ENCODE measurements around the gene CHRNA9.
A peak's percentile ranks its signal among the peaks of the same experiment; 100 is the strongest.
"Not testable (repeated sequence)": the region's sequence is repeated elsewhere in the genome, so short reads cannot be mapped to it uniquely, and the experiment has no call there.

The CHRNA9 gene, protein sequence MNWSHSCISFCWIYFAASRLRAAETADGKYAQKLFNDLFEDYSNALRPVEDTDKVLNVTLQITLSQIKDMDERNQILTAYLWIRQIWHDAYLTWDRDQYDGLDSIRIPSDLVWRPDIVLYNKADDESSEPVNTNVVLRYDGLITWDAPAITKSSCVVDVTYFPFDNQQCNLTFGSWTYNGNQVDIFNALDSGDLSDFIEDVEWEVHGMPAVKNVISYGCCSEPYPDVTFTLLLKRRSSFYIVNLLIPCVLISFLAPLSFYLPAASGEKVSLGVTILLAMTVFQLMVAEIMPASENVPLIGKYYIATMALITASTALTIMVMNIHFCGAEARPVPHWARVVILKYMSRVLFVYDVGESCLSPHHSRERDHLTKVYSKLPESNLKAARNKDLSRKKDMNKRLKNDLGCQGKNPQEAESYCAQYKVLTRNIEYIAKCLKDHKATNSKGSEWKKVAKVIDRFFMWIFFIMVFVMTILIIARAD

DNA sequence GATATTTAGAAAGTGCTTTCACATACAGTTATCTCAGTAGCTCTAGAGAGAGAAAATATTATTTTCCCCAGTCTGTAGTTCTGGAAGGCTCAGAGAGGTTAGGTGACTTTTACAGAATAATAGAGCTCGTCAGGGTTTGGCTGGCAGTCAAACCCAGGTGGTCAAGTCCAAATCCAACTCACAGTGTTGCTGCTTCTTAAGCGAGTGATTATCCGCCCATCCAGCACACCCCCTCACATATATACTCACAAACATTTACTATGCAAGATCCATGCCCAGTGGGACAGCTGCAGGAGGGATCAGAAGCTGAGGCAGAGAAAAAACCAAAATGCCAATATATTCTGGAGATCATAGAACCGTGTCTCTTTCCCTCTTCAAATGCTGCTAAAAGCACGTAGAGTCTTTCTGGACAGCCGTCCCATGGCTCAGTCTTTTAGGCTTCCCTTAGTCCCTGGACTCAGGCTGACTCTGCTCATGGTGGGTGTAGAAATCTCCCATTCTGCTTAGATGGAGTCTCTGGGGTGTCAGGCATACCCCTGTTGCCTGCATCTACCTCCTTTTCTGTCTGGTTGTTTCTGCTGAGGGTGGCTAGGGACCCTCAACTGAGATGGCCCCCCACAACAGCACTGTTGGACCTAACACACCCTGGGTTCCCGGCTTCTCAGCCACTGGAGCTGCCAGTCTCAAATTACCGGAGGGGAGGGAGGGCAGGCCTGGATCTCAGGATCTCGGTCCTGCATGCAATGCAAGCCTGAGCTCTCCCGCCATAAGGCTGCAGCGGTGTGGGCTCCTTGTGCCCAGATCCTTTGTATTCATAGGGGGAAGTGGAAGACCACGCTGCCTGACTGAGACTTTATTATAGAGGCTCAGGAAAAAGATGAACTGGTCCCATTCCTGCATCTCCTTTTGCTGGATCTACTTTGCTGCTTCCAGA, at the start of gene CHRNA9:
Gene CHRNA9 (plus strand): TSS at position 743 of the 934 bp plus-strand sequence. CDS start 135 bp downstream, at position 878.
- DNase-seq = no peak

DNA sequence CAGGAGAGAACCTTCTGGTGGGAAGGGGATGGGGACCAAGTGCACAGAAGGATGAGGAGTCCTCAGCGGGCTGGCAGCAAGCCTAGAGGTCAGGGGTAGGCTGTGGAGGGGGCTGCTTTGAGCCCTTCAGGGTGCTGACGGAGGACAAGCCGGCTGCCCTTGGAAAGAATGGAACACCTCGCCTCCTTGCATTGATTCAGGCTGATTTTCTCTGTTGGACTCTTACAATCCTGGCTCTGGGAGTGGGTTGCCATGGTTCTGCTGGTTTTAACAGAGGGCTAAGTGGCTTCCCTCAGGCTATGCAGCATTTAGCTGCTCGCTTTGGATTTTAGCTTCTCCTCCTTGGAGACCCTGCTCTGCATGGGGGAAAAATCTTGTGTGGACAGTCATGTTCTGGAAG, 49.4 kb upstream of the CHRNA9 start:
- no peak for DNase-seq

DNA sequence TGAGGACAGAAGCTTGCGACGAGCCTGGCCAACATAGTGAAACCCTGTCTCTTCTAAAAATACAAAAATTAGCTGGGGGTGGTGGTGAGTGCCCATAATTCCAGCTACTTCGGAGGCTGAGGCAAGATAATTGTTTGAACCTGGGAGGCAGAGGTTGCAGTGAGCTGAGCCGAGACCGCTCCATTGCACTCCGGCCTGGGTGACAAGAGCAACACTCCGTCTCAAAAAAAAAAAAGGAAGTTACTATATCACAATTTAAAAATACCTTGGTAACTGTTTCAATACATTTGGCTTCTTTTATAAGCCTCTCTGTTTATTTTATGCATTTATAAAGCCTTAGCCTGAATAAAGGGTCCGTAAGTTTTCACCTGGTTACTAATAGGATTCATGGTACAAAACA, 46.6 kb upstream of the CHRNA9 start:
- DNase-seq = no peak

DNA sequence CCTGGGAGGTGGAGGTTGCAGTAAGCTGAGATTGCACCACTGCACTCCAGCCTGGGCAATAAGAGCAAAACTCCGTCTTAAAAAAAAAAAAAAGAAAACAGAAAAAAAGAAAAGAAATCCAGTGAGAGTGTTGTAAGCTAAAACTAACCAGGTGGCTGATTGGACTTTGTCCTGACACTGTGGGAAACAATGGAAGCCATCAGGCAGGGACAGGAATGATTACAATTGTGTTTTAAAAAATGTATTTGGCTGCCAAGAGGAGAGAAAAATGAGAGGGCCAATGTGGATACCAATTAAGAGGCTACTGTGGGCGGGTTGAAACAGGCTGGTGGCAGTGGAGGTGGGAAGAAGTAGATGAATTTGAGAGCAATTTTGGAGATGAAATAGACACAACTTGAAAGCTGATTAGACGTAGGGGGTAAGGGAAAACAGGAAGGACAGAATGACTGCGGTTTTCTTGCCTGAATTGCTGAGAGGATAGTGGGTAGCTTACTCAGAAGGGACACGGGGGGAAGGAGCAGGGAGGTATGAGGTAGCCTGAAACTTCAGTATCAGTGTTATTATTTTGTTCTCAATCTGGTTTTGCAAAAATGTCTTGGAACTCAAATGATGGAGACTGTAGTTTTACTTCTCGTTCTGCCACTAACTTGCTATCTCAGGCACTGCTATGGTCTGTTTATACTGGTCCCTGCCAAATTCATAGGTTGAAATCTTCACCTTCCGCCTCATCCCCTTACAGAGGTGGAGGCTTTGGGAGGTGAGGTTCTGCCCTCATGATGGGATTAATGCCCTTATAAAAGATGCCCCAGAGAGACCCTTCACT, 45.6 kb upstream of the CHRNA9 start:
- DNase-seq = peak; percentile 33

DNA sequence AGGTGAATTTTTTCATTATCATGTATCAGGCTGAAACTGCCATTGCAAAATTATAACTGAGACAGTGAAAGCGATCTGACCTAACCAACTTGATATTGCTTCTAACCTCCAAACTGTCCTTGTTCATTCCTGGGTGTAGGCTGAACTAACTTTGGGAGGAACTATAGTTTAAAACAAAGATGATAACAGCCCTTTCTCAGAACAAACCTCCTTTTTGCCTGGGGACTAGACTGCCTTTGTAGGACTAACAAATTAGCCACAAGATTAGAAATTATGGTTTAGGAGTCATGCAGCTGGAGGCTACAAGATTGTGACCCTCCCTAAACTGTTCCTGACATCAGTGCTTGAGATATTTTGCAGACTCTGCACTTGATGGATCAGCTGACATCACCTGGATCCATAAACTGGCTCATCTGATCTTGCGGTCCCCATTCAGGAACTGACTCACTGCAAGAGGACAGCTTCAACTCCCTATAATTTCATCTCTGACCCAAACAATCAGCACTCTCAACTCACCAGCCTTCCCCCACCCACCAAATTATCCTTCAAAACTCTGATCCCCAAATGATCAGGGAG, 44.4 kb upstream of the CHRNA9 start:
- peak; percentile 33 for DNase-seq

DNA sequence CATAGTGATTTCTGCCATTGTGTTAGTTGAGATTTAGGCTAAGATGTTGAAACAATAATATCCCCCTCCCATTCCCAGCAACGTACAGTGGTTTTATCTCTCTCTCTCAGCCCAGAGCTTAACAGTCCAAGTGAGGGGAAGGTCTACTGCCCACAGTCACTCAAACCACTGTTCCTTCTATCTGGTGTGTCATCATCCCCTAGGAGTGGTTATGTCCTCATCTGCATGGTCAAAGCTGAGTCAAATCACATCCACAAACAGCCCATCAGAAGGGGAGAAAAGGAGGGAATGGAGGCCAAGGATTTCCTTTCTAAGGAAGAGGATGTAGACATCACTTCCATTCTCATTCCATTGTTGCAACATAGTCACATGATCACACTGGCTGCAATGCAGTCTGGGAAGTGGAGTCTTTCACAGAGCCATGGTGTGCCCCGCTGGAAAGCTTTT, 42.8 kb upstream of the CHRNA9 start:
- no peak for DNase-seq

DNA sequence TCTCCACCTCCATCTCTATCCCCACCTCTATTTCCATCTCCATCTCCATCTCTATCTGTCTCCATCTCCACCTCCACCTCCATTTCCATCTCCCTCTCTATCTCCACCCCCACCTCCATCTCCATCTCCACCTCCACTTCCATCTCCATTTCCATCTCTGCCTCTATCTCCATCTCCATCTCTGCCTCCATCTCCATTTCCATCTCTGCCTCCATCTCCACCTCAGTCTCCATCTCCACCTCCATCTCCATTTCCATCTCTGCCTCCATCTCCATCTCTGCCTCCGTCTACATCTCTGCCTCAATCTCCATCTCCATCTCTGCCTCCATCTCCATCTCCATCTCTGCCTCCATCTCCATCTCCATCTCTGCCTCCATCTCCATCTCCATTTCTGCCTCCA, 40.8 kb upstream of the CHRNA9 start:
- no peak for DNase-seq

DNA sequence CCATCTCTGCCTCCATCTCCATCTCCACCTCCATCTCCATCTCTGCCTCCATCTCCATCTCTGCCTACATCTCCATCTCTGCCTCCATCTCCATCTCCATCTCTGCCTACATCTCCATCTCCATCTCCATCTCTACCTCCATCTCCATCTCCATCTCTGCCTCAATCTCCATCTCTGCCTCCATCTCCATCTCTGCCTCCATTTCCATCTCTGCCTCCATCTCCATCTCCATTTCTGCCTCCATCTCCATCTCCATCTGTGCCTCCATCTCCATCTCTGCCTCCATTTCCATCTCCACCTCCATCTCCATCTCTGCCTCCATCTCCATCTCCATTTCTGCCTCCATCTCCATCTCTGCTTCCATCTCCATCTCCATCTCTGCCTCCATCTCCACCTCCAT, 40.1 kb upstream of the CHRNA9 start:
- DNase-seq = not testable (repeated sequence)

DNA sequence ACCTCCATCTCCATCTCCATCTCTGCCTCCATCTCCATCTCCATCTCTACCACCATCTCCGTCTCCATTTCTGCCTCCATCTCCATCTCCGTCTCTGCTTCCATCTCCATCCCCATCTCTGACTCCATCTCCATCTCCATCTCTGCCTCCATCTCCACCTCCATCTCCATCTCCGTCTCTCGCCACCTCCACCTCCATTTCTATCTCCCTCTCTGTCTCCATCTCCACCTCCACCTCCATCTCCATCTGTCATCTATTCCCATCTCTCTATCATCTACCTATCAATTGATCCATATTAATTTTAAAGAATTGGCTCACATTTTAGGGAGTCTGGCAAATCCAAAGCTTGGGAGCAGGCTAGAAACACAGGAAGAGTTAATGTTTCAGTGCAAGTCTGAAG, 39.6 kb upstream of the CHRNA9 start:
- DNase-seq = no peak

DNA sequence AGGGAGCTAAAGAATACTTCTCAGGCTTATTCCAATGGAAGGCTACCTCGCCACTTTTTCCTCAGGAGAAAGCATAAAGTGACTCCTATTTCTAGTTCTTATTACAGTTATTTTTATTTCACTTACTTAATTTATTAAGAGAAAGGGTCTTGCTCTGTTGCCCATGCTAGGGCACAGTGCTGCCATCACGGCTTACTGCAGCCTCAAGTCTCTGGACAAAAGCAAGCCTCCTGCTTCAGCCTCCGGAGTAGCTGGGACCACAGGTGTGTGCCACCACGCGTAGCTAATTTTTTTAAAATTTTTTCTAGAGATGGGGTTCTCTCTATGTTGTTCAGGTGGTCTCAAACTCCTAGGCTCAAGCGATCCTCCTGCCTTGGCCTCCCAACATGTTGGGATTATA, 36.0 kb upstream of the CHRNA9 start:
- no peak for DNase-seq

DNA sequence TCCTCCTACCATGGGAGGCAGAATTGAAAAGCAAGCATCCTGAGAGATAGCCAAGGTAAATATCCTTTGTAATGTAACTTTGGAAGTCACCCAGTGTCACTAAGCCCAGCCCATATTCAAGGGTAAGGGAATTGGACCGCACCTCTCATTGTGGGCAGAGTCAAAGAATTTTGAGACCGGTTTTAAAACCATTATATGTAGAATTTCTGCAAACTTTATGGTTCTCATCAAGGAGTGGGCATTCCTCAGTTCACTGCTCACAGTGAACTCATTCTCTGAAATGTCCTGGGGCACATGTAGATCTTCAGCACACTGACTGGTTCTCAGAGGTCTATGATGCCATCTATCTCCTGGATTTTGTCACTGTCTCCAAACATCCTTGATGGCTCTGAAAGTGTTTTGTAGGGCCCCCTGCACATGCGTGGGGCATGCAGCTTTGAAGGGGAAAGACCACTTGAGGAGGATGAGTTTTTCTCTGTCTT, 35.3 kb upstream of the CHRNA9 start:
- DNase-seq = no peak

DNA sequence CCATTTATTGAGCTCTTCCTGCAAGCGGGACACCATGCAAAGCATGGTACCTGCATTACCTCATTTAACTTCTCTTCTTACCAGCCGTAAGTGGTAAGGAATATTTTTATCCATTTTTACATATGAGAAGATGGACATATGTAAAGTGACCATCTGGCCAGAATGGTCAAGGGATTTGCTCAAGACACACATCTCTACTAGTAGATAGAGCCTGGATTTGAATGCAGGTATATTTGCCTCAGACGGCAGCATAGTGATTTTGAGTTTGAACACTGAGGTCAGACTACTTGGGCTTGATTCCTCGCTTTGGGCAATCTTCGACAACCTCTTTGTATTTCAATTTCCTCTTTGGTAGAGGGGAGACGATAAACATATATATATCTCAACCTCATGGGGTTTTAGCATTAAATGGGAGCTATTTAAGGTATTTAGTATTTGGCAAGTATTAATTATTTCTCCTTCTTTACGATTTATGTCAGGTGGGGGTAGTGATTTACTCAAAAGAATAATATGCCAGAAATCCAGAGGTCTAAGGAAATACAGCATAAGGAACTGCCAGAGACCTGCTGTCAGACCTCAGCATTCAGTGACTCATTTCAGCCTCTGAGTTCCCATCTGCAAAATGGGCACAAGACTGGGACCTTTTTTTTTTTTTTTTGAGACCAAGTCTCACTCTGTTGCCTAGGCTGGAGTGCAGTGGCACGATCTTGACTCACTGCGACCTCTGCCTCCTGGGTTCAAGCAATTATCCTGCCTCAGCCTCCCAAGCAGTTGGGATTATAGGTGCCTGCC, 34.6 kb upstream of the CHRNA9 start:
- DNase-seq = no peak

DNA sequence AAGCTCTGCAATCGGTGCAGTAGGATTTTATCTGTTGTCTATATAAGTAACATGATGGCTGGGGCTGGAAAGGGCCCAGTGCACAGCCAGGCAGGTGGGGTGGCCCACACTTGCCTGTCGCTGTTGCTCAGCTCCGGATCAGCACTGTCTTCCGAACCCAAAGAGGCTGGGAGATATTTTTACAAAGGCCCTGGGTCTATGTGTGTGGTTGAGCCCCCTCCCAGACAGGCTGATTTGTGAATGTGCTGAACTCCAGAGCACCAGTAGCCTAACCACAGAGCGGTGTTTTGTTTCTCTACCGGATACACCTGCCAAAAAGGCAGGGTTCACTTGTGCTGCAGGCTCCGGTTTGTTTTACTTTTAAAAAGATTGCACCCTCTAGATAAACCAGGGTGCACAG, 33.5 kb upstream of the CHRNA9 start:
- peak; percentile 90 for DNase-seq

DNA sequence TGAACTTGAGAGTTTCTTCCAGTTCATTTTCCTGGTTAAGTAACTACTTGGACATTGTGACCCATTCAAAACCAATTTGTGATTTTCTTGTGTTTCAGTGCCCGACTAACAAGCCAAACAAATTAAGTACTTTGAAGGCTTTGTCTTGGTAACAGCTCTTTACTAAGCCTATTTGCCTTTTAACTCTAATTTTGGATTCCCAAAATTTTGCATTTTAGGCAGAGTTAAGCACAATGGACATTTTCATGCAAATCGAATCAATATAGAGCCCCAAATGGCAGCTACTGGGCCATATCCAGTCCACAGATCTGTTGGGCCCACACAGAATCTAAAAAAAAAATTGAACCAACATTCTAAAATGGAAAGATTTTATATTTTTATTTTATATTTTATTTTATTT, 31.4 kb upstream of the CHRNA9 start:
- no peak for DNase-seq

DNA sequence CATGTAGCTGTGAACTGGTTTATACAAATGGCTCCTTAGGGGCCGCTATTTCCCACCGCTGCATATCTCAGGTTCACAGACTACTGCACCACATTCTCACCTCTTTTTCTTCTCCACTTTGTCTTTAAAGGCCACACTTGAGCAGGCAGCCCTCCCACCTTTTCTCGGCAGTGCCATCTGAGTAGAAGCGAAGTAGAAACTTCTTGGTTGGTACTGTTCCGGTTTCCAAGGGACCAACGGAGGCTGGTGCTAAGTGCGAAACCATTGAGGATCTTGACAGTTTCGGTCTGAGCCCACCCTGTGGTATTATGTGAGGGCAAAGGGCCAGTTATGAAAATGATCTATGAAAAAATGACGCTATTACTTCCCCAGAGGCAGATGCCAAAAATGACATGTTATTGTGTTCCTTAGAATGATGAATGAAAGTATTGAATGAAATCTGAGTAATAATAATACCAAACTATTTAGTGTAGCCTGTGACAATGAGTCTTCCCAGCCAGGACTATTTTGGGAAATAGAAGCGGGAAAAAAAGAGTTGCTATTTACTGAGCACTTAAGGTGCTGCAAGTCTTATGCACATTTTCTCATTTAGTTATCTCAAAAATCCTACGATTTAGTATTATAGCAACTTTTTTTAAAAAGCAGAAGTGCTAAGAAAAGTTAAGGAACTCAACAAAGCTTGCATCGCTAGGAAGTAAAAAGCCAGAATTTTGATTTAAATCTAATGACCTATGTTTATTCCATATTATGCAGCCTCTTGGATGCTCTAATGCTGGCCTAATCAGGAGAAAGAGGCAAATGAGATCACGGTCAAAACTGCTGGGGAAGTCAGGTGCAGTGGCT, 29.6 kb upstream of the CHRNA9 start:
- DNase-seq = no peak

DNA sequence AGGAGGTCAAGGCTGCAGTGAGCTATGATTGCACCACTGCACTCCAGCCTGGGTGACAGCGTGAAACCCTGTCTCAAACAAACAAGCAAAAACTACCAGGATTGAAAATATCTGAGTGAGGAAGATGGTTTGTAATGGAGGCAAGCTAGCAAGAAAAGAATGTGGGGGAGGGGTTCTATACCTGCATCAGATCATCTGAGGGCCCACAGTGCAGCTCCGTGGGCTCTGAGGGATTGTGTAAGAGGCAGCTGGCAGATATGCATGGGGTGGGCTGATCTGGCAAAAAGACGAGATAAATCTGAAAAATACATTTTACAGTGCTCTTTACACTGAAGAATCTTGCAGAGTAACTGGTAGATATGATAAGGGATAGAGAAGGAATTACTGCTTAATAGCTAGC, 28.9 kb upstream of the CHRNA9 start:
- no peak for DNase-seq

DNA sequence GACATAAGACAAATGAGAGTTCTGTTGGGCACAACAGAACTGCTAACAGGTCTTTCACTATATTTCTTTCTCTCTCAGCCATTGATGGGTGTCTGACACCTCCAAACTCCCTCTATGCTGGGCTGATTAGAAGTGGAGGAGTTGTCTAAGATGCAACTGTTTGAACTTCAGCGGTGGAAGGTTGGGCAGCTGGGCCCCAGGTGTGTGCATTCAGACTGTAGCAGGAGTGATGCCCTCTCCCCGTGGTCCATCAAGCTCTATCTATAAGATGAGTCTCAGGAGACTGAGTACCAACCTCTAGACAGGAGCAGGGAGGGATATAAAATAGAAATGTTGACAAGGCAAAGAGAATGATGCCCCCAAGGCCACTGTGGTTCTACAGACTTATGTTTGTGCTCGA, 28.2 kb upstream of the CHRNA9 start:
- peak; percentile 41 for DNase-seq

DNA sequence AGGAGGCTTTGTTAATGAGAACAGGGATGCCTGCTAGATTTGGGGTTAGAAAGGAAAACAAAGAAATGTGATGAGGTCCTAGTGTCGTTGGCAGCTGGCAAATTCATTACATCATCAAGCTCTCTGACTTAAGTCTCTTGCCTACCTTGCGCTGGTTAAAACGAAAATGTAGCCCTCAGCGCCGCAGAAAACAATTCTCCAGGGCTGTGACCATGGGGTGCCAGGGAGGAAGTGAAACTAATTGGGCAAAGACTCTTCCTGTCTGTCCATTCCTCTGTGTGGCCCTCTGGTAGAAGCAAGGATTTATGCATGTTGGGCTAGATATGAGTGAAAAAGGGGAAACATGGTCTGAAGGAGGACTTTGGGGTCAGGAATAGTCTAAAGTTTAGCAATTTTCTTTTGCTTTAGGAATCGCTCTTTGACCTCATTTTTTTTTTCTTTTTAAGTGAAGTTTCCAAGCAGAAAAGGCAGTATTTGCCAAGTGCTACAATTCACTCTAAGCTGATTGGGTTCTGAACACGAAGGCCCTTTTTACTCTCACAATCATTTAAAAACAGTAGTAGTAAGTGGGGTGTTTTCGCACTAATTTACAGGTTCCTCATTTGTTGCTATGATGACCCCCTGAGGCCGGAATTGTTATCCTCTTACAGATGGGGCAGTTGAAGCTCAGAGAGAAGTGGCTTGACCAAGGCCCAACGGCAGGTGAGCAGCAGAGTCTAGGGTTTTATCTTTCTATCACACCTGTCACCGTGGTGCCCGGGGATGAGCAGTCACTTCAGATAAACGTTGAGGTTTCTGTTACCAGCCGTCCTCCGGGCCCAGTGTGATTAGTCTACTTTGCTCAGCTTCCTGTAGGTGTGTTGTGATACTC, 27.3 kb upstream of the CHRNA9 start:
- peak; percentile 89 for DNase-seq

DNA sequence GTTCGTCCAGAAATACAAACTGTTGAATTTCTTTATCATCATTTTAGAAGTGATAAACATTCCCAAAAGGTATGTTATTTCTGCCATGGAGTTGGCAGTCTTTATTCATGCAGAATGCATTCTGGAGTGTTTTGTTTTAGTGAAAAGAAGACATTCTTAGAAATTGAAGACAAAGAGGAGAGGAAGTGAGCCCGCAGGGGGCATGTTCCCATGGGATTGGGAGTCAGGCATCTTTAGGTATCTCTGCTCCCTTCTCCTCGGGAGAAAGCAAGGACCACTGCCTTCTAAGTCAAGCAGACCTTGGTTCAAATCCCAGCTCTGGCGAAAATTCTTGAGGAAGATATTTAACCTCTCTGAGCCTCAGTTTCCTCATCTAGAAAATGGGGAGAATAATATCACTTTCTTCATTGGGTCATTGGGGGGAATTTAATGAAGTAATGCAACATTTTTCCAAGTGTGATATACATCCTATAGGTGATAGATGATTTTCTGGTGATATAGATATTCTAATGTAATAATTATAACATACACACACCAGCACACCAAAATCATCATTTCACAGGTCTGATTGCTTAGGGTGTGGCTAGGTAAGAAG, 26.5 kb upstream of the CHRNA9 start:
- DNase-seq = no peak
